Omental fat pad (tissue), 4 donors: Measurements from ENCODE around the gene POMGNT1. TPM values are rescaled to one million over a fixed set of nuclear protein-coding genes. Genes with fewer than 3 reads are reported as not detected.

Source experiments
- ATAC-seq: fragments of 150-250 bp; one replicate; pipeline ENCODE4 v1.9.1; 2016; ENCODE audit warnings: mild to moderate bottlenecking, moderate library complexity; ENCODE audit not compliant: low FRiP score
- DNase-seq: peaks from one replicate; pipeline ENCODE4 v3.0.0-alpha.2; 2019; ENCODE audit warnings: low spot score
- total RNA-seq, 4 donors: library from RNA; depleted of rRNA; stranded (reverse); fragments of >200 nt; gene quantifications; one replicate each; pipeline ENCODE4 v1.1.0, GENCODE V29; 2016
- TF ChIP-seq, protein P1 (sequence below), 3 donors: fragments of 450-650 bp; IDR thresholded peaks; one replicate each; pipeline ENCODE4 v1.5.1; 2016 to 2017; ENCODE audit warnings: antibody characterized with exemption in 3 of 3, mild to moderate bottlenecking in 3 of 3, moderate library complexity in 2 of 3

The POMGNT1 gene
- total RNA-seq, 4 donors from 2014 or later: 27.4 to 46.5 (median 38.3) TPM

GRCh38 chr1:46180082-46180616 lies 18.1 kb downstream of the POMGNT1 start:
- ATAC-seq (no peak), DNase-seq (no peak)
- TF ChIP-seq, protein P1, sequence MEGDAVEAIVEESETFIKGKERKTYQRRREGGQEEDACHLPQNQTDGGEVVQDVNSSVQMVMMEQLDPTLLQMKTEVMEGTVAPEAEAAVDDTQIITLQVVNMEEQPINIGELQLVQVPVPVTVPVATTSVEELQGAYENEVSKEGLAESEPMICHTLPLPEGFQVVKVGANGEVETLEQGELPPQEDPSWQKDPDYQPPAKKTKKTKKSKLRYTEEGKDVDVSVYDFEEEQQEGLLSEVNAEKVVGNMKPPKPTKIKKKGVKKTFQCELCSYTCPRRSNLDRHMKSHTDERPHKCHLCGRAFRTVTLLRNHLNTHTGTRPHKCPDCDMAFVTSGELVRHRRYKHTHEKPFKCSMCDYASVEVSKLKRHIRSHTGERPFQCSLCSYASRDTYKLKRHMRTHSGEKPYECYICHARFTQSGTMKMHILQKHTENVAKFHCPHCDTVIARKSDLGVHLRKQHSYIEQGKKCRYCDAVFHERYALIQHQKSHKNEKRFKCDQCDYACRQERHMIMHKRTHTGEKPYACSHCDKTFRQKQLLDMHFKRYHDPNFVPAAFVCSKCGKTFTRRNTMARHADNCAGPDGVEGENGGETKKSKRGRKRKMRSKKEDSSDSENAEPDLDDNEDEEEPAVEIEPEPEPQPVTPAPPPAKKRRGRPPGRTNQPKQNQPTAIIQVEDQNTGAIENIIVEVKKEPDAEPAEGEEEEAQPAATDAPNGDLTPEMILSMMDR (IDR thresholded peaks at IDR 0.05): no peak

GRCh38 chr1:46179138-46180081 lies 18.8 kb downstream of the POMGNT1 start:
- TF ChIP-seq, protein P1 (IDR thresholded peaks at IDR 0.05): peak in 2 of 3 donors; percentile 5 to 70
- DNase-seq (no peak), ATAC-seq (peak; percentile 63)

DNA sequence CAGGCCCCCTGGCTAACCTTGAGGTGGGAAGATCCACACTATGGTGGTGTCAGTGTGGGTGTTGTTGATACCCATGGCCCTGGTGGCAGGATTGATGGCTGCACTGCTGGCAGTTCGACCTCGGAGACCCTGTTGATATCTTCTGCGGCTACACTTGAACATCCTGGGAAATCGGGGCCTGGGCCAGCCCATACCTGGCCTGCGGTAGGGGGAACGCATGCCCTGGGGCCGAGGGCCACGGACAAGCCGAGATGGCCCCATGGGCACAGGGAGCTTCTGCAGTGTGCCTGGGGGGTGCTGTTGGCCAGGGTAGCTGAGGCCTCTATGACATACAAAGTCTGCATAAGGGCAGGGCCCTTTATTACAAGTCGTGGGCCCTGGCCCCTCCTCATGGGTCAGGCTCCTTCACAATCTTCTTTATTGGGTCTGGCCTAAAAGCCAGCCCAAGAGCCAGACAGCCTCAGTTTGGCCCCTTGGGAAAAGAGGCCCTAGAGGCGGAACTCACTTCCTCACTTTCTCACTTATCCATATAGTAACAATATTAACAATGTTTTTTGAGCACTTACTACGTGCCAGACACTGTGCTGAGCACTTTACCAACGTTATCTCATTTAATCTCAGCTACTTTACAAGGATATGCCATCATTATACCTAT lies 21.9 kb downstream of the POMGNT1 start, which contains the start of gene P3R3URF:
Gene P3R3URF (minus strand): TSS at position 278 of the 655 bp plus-strand sequence. CDS start 17 bp downstream, at position 261.
- no peak for ATAC-seq
- DNase-seq: no peak
- TF ChIP-seq, protein P1 (IDR thresholded peaks at IDR 0.05): no peak

- DNase-seq: no peak
- TF ChIP-seq, protein P1 (IDR thresholded peaks at IDR 0.05): no peak
- no peak for ATAC-seq
These were observed 23.0 kb downstream of the POMGNT1 start for GRCh38 chr1:46175243-46175642.

DNA sequence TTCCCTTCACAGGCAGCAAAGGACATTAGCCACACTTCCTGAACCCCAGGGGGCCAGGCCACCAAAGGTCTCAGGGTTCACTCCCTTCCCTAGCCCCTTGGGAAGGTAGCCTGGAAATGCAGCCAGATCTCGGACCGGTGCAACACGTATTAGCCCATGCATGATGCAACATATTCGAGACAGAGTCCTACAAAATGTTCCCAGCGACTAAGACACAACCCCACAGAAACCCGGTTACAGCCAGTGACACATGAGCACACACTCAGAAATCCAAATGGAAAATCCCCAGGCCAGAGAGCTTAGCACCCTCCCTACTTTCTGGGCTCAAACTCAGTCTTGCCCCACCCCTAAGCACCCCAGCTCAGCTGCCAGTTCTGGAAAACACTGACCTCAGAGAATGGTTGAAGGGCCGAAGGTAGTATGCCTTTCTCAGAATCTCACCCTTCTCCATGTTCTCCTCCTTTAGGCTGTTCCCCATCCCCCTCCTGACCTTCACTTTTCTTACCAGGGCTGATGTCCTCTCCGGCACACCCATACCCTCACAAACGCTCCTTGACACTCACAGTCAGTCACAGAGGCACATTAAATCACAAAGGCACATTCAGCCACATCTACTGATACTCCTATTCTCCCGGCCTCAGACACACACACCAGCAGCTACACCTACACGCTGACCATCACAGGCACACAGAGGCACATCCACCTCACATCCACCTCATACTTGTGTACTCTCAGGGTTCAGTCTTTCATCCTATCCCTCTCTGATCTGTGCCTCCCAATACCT lies 23.6 kb downstream of the POMGNT1 start, which contains the start of gene TSPAN1:
Gene TSPAN1 (plus strand): TSS at position 640 of the 784 bp plus-strand sequence. CDS start 6,021 bp downstream, outside the sequence.
- ATAC-seq (peak; percentile 28), DNase-seq (no peak)
- TF ChIP-seq, protein P1 (IDR thresholded peaks at IDR 0.05): no peak

DNA sequence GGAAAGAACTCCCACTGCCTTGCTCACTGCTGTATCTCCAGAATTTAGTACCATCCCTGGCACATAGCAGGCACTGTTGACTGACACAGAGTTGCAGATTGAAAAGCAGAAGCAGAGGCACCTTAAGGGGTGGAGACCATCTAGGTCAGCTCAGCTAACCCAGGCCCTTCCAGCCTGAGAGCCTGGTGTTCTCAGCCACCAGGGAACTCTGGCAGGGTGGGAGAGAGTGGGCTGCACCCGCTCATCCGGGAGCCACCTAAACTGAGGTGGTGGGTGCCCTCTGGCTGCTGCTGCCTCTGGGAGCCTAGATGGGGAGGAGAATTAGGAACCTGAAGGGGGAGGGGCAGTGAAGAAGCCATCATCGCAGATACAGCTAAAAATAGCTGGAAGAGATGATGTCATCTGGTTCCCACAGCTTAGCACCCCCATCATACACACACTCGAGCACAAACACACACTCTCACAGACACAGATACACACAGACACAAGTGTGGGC lies 24.8 kb downstream of the POMGNT1 start:
- TF ChIP-seq, protein P1 (IDR thresholded peaks at IDR 0.05): no peak
- ATAC-seq (no peak), DNase-seq (no peak)
